ENCODE data around the gene WBP11.

WBP11 gene

DNA sequence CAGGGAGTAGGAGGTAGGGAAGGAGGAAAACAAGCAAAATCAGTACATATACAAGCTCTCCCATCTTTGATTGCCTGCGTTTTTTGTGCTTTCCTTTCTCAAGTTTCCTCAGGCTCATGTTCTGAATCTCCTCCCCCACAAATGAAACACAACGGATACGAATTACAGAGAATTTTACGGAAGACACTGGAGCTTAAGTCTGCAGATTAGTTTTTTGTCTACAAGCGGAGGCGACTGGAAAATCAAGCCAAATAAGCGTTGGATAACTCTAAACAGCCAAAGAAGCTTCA, 612 bp downstream of the WBP11 start:
- no peak for DNase-seq
- TF ChIP-seq GATA1 (IDR thresholded peaks at IDR 0.05; ENCODE audit: low read depth, low read length) (no peak), POLR2A (IDR thresholded peaks at IDR 0.05; ENCODE audit: low read length) (no peak)

DNA sequence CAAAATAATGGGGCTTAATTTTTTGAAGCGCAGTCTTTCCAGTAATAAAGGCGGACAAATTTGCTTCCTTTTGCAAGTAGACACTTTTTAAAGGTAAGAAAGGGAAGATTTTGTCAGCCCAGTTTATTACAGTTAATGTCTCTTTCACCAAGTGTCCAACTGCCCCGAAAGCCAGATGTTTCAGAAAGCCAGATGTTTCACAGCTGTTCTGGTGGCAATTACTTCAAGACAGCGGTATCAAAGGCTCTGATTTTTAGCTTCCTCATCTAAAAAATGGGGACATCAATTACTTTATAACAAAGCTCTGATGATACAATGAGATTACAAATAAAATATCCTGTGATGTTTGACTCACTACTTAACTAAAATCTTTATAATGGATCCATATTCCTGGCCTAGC, 1.0 kb downstream of the WBP11 start:
- peak in 1 of 2 experiments; percentile 40 for DNase-seq
- TF ChIP-seq GATA1 (IDR thresholded peaks at IDR 0.05; ENCODE audit: low read depth, low read length) (no peak), POLR2A (IDR thresholded peaks at IDR 0.05; ENCODE audit: low read length) (no peak)

DNA sequence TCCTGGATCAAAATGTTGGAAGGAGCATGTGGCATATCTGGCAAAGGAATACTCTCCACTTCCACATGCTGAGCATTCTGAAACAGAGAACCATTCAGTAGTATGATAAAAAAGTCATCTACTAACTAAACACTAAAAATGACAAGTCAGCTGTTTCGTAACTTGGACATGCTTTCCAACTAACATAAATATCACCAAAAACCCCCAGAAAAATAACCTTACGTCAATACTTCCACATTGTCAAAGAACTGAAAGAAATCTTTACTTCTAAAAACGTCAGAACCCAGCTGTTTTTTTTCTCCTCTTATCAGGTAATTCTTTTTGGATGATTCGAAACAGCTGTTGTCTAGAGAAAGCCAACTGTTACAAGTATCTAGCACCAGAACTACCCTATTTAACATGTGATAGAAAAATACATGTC, 8.2 kb downstream of the WBP11 start:
- TF ChIP-seq GATA1 (IDR thresholded peaks at IDR 0.05; ENCODE audit: low read depth, low read length): no peak
- DNase-seq: no peak

DNA sequence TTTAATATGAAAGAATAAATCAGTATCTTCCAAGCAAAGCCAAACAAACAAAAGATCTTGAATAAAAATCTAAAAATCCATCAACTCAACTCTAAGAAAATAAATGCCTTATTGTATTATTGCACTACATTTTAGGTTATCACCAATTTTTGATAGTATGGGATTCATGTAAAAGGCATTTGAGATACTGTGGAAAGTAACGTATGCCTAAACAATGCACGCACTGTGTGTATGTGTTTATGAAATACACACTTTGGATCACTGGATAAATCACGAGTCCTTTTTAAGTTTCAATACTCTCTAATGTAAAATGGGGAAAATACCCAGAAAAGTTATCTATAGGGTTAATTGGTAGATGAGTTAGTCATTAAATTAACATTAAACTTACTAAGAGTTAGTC, 17.7 kb downstream of the WBP11 start:
- no peak for TF ChIP-seq POLR2A (IDR thresholded peaks at IDR 0.05; ENCODE audit: low read length)
- no peak for TF ChIP-seq GATA1 (IDR thresholded peaks at IDR 0.05; ENCODE audit: low read depth, low read length)
- DNase-seq: no peak

DNA sequence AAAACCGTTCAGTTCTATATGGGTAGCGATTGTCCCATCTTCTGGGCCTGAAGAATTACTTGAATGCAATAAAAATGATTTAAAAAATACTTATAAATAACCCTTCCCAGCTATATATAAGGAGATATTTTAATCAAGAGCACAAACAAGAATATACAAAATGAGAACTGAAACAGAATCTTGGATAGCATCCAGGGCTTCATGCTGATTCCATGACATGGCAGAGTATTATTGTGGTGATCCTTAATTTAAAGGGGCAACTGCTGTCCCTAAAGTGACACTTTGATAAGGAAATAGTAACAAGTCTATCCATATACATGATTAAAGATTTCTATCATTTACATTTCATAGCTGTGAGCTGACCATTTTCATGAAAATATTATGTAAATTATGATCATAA, 18.8 kb downstream of the WBP11 start:
- TF ChIP-seq GATA1 (IDR thresholded peaks at IDR 0.05; ENCODE audit: low read depth, low read length): no peak
- TF ChIP-seq POLR2A (IDR thresholded peaks at IDR 0.05; ENCODE audit: low read length): no peak
- no peak for DNase-seq

DNA sequence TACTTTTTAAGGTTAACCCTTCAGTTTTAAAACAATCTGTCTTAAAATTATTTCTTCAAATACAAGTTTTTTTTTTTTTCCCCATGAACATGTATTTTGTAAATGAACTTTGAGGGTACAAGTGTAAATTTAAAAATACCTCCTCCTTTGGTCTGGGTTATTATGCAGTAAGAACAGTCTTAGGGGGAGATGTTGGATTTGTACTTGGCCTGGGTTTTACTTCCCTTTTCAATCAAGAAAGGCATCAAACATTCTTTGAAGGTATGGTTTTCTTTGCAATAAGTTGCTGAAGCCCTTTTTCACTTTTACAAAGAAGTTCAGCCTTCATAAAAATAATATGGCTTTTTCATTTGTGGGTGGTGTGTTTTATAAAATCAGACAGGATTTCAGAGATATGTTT, 20.5 kb downstream of the WBP11 start:
- no peak for TF ChIP-seq GATA1 (IDR thresholded peaks at IDR 0.05; ENCODE audit: low read depth, low read length)
- no peak for TF ChIP-seq POLR2A (IDR thresholded peaks at IDR 0.05; ENCODE audit: low read length)
- DNase-seq: no peak

DNA sequence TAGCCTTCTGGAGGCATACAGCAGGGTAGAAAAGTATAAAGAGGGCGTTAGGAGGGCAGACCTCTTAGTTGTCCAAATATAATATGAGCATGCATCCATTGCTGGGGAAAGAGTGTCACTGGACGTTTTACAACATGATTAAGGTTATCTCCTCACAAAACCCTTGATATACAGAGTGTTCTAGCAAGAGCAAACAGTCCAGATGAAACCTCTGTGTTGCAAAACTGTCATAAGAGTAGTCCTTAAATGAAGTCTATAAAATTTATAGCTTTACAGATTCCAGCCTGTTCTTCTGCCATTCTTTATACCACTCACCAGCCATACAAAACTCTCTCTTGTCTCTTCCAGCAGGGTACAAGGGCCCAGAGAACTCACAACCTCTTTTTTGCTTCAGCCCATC, 21.7 kb downstream of the WBP11 start:
- TF ChIP-seq GATA1 (IDR thresholded peaks at IDR 0.05; ENCODE audit: low read depth, low read length): no peak
- no peak for TF ChIP-seq POLR2A (IDR thresholded peaks at IDR 0.05; ENCODE audit: low read length)
- DNase-seq: no peak

DNA sequence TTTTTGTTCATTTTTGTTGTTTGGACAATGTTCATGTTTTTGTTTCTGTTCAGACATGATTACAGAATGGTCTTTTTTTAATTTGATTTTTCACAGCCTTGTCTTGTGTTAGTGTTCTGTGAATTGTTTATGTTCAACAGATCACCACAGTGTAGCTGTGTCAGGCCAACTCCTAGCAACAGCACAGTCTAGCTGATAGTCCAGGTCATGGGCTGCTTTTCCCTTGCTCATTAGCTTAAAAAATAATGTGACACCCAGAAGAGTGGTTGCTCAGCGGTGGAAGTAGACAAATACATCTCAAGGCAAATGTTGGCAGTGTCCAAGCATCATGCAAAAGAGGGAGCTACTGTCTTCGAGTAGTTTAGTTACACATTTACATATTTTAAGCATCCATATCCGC, 22.4 kb downstream of the WBP11 start:
- no peak for DNase-seq

DNA sequence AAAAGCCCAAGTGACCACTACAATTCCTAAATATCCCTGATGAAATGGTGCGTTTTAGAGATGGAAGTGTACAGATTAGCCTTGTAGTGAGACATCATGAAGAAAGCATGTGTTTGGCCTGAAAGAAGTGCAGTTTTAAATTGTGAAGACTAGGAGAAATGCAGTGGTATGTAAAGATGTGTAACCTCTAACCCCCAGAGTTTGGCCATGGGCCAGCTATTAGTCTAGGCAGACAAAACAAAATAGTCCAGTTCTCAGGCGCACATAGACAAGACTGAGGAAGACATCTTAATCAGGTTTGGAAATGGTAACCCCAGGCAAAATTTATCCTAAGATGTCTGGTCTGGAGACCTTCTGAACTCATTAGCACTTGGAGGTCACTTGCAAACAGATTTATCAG, 23.4 kb downstream of the WBP11 start:
- DNase-seq: peak in 1 of 2 experiments; percentile 5
- TF ChIP-seq GATA1 (IDR thresholded peaks at IDR 0.05; ENCODE audit: low read depth, low read length) (no peak), POLR2A (IDR thresholded peaks at IDR 0.05; ENCODE audit: low read length) (no peak)

More for the DNA sequence above, 22.4 kb downstream of the WBP11 start:
- TF ChIP-seq GATA1 (IDR thresholded peaks at IDR 0.05; ENCODE audit: low read depth, low read length): no peak
- no peak for TF ChIP-seq POLR2A (IDR thresholded peaks at IDR 0.05; ENCODE audit: low read length)

DNA sequence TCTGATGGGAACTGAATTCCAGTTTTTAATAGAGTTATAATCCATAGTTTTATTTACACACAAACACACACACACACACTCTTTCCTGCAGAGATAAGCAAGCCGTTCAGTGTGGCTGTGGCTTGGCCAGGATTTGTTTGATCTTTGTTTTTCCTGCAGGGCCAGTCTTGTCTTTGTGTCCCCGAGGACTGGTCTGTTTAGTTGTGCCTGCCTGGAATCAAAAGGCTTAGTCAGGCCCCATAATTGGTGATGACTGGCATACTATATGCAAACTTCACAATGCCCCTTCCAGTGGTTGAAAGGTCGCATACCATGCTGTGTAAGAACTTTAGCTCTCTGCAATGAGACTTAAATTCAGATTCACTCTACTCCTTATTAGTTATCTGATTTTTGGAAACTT, 26.0 kb downstream of the WBP11 start:
- TF ChIP-seq POLR2A (IDR thresholded peaks at IDR 0.05; ENCODE audit: low read length): no peak
- no peak for TF ChIP-seq GATA1 (IDR thresholded peaks at IDR 0.05; ENCODE audit: low read depth, low read length)
- DNase-seq: peak in 1 of 2 experiments; percentile 4

DNA sequence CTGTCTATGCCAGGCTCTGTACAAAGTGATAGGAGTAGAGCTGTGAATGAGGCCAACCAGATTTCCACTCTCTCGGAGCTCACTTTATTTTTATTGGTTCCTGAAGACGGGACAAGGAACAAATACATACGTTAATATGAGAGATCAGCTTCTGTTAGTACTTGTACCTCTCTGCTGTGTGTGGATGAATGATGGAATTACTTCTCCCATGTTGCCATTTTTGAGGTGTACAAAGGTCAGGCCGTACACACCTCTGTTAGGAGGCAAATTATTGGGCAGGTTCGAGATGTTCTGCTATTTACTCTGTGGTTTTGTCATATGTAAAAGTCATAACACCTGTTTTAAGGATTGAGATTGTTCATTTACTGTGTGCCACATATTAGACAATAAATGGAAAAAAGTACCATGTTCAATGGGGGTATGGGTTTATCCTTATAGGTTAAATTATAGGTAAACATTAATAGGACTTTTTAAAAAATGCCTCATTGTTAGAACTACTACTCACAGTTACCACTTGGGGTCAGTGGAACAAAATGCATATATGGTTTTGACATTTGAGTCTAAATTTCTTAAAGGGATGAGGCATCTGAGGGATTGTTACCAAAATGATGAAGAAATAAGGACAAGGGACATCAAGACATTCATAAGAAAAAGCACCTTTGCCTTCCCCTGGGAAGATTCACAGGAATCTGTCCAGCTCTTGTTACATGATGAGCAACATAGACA, 26.9 kb downstream of the WBP11 start:
- TF ChIP-seq POLR2A (IDR thresholded peaks at IDR 0.05; ENCODE audit: low read length) (no peak), GATA1 (IDR thresholded peaks at IDR 0.05; ENCODE audit: low read depth, low read length) (no peak)
- peak; percentile 42 to 53 for DNase-seq

DNA sequence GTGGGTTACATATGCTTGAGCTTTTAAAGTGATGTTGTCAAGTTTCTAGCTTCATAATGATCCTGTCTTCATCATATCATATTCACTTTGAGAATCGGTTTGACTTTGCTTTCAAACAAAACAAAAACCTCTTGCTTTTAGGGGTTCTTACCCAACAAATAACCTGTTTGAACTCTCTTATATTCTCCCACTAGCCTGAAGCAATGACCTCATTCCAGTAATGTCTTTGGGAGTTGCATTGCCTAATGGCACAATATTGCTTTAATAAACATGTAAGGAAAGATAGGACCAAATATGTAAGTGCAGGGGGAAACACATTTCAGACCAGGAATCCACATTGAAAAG, 27.7 kb downstream of the WBP11 start:
- DNase-seq: no peak
- TF ChIP-seq POLR2A (IDR thresholded peaks at IDR 0.05; ENCODE audit: low read length): peak; percentile 13
- no peak for TF ChIP-seq GATA1 (IDR thresholded peaks at IDR 0.05; ENCODE audit: low read depth, low read length)

DNA sequence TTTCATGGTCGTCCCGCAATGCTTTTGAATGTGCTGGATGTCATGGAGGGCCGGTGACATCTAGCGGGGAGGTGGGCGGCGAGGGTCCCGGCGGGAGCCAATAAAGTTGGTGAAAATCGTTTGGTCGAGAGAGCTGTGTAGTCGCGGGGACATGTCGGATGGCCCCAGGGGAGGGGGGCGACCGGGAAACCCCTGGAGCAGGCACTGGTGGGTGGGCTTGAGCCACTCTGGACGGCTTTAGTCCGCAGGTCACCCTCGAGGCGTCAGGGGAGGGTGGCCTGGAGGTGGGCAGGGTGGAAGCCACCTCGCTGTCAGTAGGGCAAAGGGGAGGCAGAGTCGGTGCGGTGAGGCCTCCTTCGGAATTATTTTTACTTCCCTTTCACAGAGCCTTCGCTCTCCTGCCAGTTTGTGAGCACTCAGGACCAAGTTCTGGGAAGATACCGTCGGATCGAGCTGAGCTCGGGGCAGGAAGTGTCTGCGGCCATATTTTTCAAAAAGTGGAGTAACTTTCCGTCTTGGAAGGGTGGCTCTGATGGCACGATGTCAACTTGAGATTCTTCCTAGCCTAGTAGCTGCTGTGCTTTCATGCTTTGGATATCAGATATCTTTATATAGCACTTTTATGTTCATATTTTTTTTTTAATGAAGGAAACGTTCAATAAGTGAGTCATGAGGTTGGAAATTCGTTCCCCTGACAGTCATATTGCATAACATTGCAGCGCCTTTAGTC, 28.2 kb downstream of the WBP11 start:
- DNase-seq: peak; percentile 70 to 80
- no peak for TF ChIP-seq POLR2A (IDR thresholded peaks at IDR 0.05; ENCODE audit: low read length)

DNA sequence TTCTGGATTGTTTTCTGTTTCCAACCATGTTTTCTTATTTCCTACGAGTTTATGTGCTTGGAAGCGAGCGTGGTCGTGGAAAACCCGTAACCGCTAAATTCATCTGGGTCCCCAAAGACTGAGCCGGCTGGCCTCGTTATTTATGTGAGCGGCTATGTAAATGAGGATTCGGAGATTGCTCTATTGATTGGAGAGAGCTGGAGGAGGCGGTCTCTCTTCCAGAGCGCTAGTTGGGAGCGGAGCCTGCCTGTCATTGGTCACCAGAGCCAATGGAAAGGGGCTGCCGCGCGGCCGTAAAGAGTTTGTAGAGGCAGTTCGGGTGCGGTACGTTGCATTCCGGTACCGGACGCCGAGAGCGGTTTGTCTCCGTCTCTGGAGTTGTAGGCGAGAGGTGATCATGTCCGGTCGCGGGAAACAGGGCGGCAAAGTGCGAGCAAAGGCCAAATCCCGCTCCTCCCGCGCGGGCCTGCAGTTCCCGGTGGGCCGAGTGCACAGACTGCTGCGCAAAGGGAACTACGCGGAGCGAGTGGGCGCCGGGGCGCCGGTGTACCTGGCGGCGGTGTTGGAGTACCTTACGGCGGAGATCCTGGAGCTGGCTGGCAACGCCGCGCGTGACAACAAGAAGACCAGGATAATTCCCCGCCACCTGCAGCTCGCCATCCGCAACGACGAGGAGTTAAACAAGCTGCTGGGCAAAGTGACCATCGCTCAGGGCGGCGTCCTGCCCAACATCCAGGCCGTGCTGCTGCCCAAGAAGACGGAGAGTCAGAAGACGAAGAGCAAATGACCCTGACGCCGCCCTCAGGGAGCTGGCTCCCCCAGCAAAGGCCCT, 29.0 kb downstream of the WBP11 start:
- DNase-seq: peak; percentile 97
- TF ChIP-seq POLR2A (IDR thresholded peaks at IDR 0.05; ENCODE audit: low read length) (peak; percentile 99), GATA1 (IDR thresholded peaks at IDR 0.05; ENCODE audit: low read depth, low read length) (no peak)

Measured in erythroblast (primary cell).